CD14-positive monocyte (primary cell): ENCODE results near the gene LEF1. TPM values are rescaled to one million over a fixed set of nuclear protein-coding genes. Genes with fewer than 3 reads are reported as not detected.

Source experiments
- DNase-seq, 3 donors: peaks; one replicate each; pipeline ENCODE4 v3.0.0-alpha.2; 2011 to 2022
- H2AFZ ChIP-seq: 2 replicates; pipeline ENCODE4 v1.6.0; 2012; ENCODE audit warnings: mild to moderate bottlenecking, low read depth, low read length, inconsistent platforms; ENCODE audit not compliant: insufficient read depth, poor library complexity, severe bottlenecking
- H3K27ac ChIP-seq, 2 donors: 1 replicate in 1 of 2; 2 replicates in 1 of 2; pipeline ENCODE4 v1.5.1; 2012 to 2013; ENCODE audit warnings: low read length in 2 of 2, control low read depth in 1 of 2, inconsistent platforms in 1 of 2, low read depth in 1 of 2, mild to moderate bottlenecking in 1 of 2
- H3K27me3 ChIP-seq, 2 donors: one replicate each; pipeline versions ENCODE4 v1.6.0 to v1.6.1; 2011 to 2013; ENCODE audit warnings: low read length in 2 of 2; ENCODE audit not compliant: control insufficient read depth in 2 of 2, insufficient read depth in 2 of 2
- H3K36me3 ChIP-seq, 2 donors: replicated peaks in 1 of 2; 1 replicate in 1 of 2; 2 replicates in 1 of 2; pipeline versions ENCODE4 v1.5.1 to v1.6.1; 2012 to 2013; ENCODE audit warnings: low read length in 2 of 2, control low read depth in 1 of 2, inconsistent platforms in 1 of 2, mild to moderate bottlenecking in 1 of 2; ENCODE audit not compliant: insufficient read depth in 2 of 2, control insufficient read depth in 1 of 2
- H3K4me1 ChIP-seq, 2 donors: 1 replicate in 1 of 2; 2 replicates in 1 of 2; pipeline versions ENCODE4 v1.5.1 to v1.6.1; 2012 to 2013; ENCODE audit warnings: low read length in 2 of 2, control low read depth in 1 of 2, inconsistent platforms in 1 of 2, mild to moderate bottlenecking in 1 of 2, moderate library complexity in 1 of 2; ENCODE audit not compliant: insufficient read depth in 2 of 2, control insufficient read depth in 1 of 2
- H3K4me2 ChIP-seq: replicated peaks from 2 replicates; pipeline ENCODE3; 2012; ENCODE audit warnings: low read length, moderate library complexity, mild to moderate bottlenecking; ENCODE audit not compliant: poor library complexity, severe bottlenecking; ENCODE audit errors: extremely low read depth
- H3K4me3 ChIP-seq, 3 experiments: fragments of 200-600 bp in 1 of 3; sonication (generic) in 1 of 3; replicated peaks in 1 of 3; 1 replicate in 2 of 3; 2 replicates in 1 of 3; pipeline ENCODE4 v1.5.1; 2011 to 2013; ENCODE audit warnings: low read length in 3 of 3, mild to moderate bottlenecking in 3 of 3, control low read depth in 2 of 3, low read depth in 2 of 3, inconsistent platforms in 1 of 3, moderate library complexity in 1 of 3
- H3K79me2 ChIP-seq: 2 replicates; pipeline ENCODE4 v1.6.0; 2012; ENCODE audit warnings: mild to moderate bottlenecking, control low read depth, inconsistent platforms, low read length, moderate library complexity; ENCODE audit not compliant: insufficient read depth
- H3K9ac ChIP-seq: 2 replicates; pipeline ENCODE4 v1.6.0; 2017; ENCODE audit warnings: low read length, mild to moderate bottlenecking; ENCODE audit not compliant: insufficient read depth, poor library complexity, severe bottlenecking
- H3K9me3 ChIP-seq, 2 donors: replicated peaks in 1 of 2; 1 replicate in 1 of 2; 2 replicates in 1 of 2; pipeline versions ENCODE4 v1.5.1 to v1.6.1; 2012 to 2013; ENCODE audit warnings: low read length in 2 of 2, control low read depth in 1 of 2; ENCODE audit not compliant: control insufficient read depth in 1 of 2, insufficient read depth in 1 of 2
- H4K20me1 ChIP-seq: 2 replicates; pipeline ENCODE4 v1.6.0; 2012; ENCODE audit warnings: mild to moderate bottlenecking, low read length, control low read depth, moderate library complexity; ENCODE audit not compliant: insufficient read depth
- H3K27ac Mint-ChIP-seq, 7 donors: one replicate each; pipeline ENCODE4 v1.8.0; 2020; ENCODE audit warnings: mild to moderate bottlenecking in 7 of 7, mixed read lengths in 7 of 7, moderate library complexity in 6 of 7, inconsistent platforms in 2 of 7
- H3K27me3 Mint-ChIP-seq, 3 donors: one replicate each; pipeline ENCODE4 v1.8.0; 2021 to 2022; ENCODE audit warnings: low read depth in 3 of 3, mild to moderate bottlenecking in 3 of 3, mixed read lengths in 3 of 3, moderate library complexity in 3 of 3, inconsistent platforms in 1 of 3
- H3K36me3 Mint-ChIP-seq, 2 donors: one replicate each; pipeline ENCODE4 v1.8.0; 2020; ENCODE audit warnings: mixed read lengths in 2 of 2, inconsistent platforms in 1 of 2, mild to moderate bottlenecking in 1 of 2
- H3K4me1 Mint-ChIP-seq: one replicate; pipeline ENCODE4 v1.8.0; 2020; ENCODE audit warnings: mild to moderate bottlenecking, mixed read lengths
- H3K4me3 Mint-ChIP-seq, 2 donors: one replicate each; pipeline ENCODE4 v1.8.0; 2020; ENCODE audit warnings: mild to moderate bottlenecking in 2 of 2, mixed read lengths in 2 of 2, moderate library complexity in 1 of 2
- H3K9me3 Mint-ChIP-seq, 7 donors: one replicate each; pipeline ENCODE4 v1.8.0; 2020 to 2022; ENCODE audit warnings: mixed read lengths in 7 of 7, mild to moderate bottlenecking in 6 of 7, moderate library complexity in 6 of 7, inconsistent platforms in 2 of 7
- WGBS: methylation state at CpG from one replicate; pipeline ENCODE4 v1.1.5; 2013; ENCODE audit warnings: missing lambda C conversion rate; ENCODE audit not compliant: insufficient coverage; 5-methylcytosine and 5-hydroxymethylcytosine counted together
- intact Hi-C, 2 donors: fragments of 100-400 bp; cut with micrococcal nuclease; formaldehyde crosslinking; loops; one replicate each; pipeline versions ENCODE4 v1.15.0 to v1.15.1; 2023
- polyA plus RNA-seq, 3 donors: library from polyadenylated mRNA; depleted of rRNA in 1 of 3; unstranded in 2 of 3; stranded (reverse) in 1 of 3; fragments of 300-500 nt in 2 of 3; fragments of >200 nt in 1 of 3; fragmentation: Illumina TruSeq in 2 of 3; gene quantifications; 1 replicate in 2 of 3; 2 replicates in 1 of 3; pipeline ENCODE4 v1.2.3, GENCODE V29; 2012 to 2021
- TF ChIP-seq, protein P1 (sequence below): fragments of 200-600 bp; IDR thresholded peaks from one replicate; pipeline ENCODE4 v1.8.0; 2022; ENCODE audit warnings: antibody characterized with exemption, mild to moderate bottlenecking

LEF1 gene
- polyA plus RNA-seq, 3 donors = 0.29 to 1.3 (median 0.61) TPM

DNA sequence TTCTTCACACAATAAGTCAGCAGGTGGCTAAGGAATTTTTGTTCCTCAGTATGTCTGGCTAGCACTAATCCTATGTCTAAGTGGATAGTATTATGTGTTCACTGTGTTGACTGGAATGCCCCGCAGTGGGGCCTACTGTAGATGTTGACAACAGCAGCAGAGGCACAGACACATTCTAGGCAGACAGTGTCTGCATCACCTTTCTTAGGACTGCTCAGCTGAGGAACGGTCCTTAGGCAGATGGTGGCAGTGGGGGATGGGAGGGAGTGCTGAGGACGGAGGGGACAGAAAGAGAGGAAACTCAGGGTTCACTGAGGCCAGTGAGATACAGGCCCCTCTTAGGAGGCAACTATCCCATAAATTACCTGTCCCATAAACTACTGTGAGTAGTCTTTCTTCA is 44.6 kb upstream of the LEF1 start:
- no peak overlapping the region for H3K27ac Mint-ChIP-seq
- no peaks in the 10 kb centered on the region for H3K4me1 Mint-ChIP-seq
- no peaks in the 10 kb centered on the region for H3K27me3 ChIP-seq
- no peaks in the 10 kb centered on the region for H3K36me3 ChIP-seq
- no peak overlapping the region for H3K27ac ChIP-seq
- H3K4me2 ChIP-seq = no peak overlapping the region
- no peaks in the 10 kb centered on the region for H3K4me1 ChIP-seq
- WGBS = no CpG with 5 or more reads among the region's 3 CpGs
- no peak overlapping the region for H3K4me3 ChIP-seq
- no peaks in the 10 kb centered on the region for H3K36me3 Mint-ChIP-seq
- no peaks in the 10 kb centered on the region for H3K79me2 ChIP-seq
- peaks cover 0 to 6% (median 0%) of the 10 kb centered on the region in 7 donors for H3K9me3 Mint-ChIP-seq
- TF ChIP-seq, protein P1, sequence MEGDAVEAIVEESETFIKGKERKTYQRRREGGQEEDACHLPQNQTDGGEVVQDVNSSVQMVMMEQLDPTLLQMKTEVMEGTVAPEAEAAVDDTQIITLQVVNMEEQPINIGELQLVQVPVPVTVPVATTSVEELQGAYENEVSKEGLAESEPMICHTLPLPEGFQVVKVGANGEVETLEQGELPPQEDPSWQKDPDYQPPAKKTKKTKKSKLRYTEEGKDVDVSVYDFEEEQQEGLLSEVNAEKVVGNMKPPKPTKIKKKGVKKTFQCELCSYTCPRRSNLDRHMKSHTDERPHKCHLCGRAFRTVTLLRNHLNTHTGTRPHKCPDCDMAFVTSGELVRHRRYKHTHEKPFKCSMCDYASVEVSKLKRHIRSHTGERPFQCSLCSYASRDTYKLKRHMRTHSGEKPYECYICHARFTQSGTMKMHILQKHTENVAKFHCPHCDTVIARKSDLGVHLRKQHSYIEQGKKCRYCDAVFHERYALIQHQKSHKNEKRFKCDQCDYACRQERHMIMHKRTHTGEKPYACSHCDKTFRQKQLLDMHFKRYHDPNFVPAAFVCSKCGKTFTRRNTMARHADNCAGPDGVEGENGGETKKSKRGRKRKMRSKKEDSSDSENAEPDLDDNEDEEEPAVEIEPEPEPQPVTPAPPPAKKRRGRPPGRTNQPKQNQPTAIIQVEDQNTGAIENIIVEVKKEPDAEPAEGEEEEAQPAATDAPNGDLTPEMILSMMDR = no peak
- H3K9ac ChIP-seq = no peak overlapping the region
- no peaks in the 10 kb centered on the region for H3K9me3 ChIP-seq
- peaks cover 0 to 1% (median 0%) of the 10 kb centered on the region in 3 donors for H3K27me3 Mint-ChIP-seq
- no peak overlapping the region for H3K4me3 Mint-ChIP-seq
- no peak for DNase-seq
- H2AFZ ChIP-seq = no peak overlapping the region
- intact Hi-C loops = no loop called here
- H4K20me1 ChIP-seq = no peaks in the 10 kb centered on the region

DNA sequence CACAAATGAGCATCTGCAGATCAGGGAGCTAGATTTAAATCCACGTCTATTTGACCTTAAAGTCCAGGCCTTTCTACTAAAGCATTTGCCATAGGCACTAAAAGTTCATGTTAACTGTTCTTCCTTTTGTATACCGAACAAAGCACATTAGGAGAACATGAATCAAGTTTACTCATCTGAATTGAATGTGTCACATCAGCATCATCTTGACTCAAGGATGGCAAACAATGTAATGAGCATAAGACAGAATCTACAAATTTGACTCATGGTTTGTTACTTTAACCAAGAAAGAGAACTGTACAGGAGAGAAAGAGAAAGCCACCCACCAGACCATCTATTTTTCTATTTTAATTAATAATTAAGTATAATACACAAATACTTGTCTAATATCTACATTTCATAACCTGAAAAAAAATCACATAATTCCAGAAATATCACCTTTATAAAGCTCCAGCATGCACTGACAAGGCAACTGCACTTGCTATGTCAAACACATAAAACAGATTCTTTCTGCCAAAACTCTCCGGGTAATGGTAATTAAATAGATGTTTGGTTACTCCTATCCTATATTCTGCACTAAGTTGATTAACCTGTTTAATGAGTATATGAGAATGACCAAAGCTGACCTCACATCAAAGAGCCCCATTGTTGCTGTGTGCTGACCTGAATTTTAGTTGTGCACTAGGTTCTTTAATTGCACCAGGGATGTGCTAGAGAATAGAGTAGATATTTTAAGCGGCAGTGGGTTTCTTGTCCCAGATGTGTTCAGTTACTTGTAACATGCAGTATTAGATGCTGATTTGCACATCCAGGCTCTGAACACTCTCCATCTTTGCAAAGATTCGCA is 42.5 kb upstream of the LEF1 start:
- H3K4me1 ChIP-seq = no peaks in the 10 kb centered on the region
- Mint-ChIP-seq H3K4me1 (no peaks in the 10 kb centered on the region), H3K4me3 (no peak overlapping the region), H3K9me3 (peaks cover 0 to 3% (median under 1%) of the 10 kb centered on the region in 7 donors), H3K36me3 (no peaks in the 10 kb centered on the region), H3K27ac (no peak overlapping the region), H3K27me3 (peaks cover 0 to 1% (median 1%) of the 10 kb centered on the region in 3 donors)
- H2AFZ ChIP-seq = no peak overlapping the region
- no peaks in the 10 kb centered on the region for H3K9me3 ChIP-seq
- intact Hi-C loops = no loop called here
- H3K27ac ChIP-seq = no peak overlapping the region
- no peak for DNase-seq
- H3K27me3 ChIP-seq = no peaks in the 10 kb centered on the region
- no peaks in the 10 kb centered on the region for H4K20me1 ChIP-seq
- no peaks in the 10 kb centered on the region for H3K36me3 ChIP-seq
- 100% methylated on average over 2 of the region's 5 CpGs for WGBS
- TF ChIP-seq, protein P1 = no peak
- H3K4me3 ChIP-seq = no peak overlapping the region
- H3K9ac ChIP-seq = no peak overlapping the region
- H3K79me2 ChIP-seq = no peaks in the 10 kb centered on the region
- no peak overlapping the region for H3K4me2 ChIP-seq
